Osteocyte (in vitro differentiated cells): Measurements from ENCODE around the gene DNAJC1. TPM values are rescaled to one million over a fixed set of nuclear protein-coding genes. Genes with fewer than 3 reads are reported as not detected.
"Not testable (repeated sequence)": the region's sequence is repeated elsewhere in the genome, so short reads cannot be mapped to it uniquely, and the experiment has no call there.

ENCODE experiments used
- DNase-seq: peaks from one replicate; pipeline ENCODE4 v3.0.0; 2021; ENCODE audit warnings: mixed read lengths; ENCODE audit not compliant: unreplicated experiment; ENCODE audit errors: extremely low spot score
- H3K27ac Mint-ChIP-seq: one replicate; pipeline ENCODE4 v1.8.0; 2021; ENCODE audit warnings: mild to moderate bottlenecking, mixed read lengths; ENCODE audit not compliant: unreplicated experiment
- H3K27me3 Mint-ChIP-seq: one replicate; pipeline ENCODE4 v1.8.0; 2021; ENCODE audit warnings: mixed read lengths; ENCODE audit not compliant: unreplicated experiment
- H3K36me3 Mint-ChIP-seq: one replicate; pipeline ENCODE4 v1.8.0; 2021; ENCODE audit warnings: mixed read lengths; ENCODE audit not compliant: unreplicated experiment
- H3K4me1 Mint-ChIP-seq: one replicate; pipeline ENCODE4 v1.8.0; 2021; ENCODE audit warnings: mixed read lengths; ENCODE audit not compliant: unreplicated experiment
- H3K4me3 Mint-ChIP-seq: one replicate; pipeline ENCODE4 v1.8.0; 2021; ENCODE audit warnings: mild to moderate bottlenecking, moderate library complexity, mixed read lengths; ENCODE audit not compliant: unreplicated experiment
- H3K9me3 Mint-ChIP-seq: one replicate; pipeline ENCODE4 v1.8.0; 2021; ENCODE audit warnings: mixed read lengths; ENCODE audit not compliant: unreplicated experiment
- total RNA-seq: library from RNA; stranded (reverse); gene quantifications from 2 replicates; pipeline ENCODE4 v1.2.1, GENCODE V29; 2021
- TF ChIP-seq, protein P1 (sequence below): fragments of 200-600 bp; sonication (generic); IDR thresholded peaks from 2 replicates; pipeline ENCODE4 v1.5.0; 2021; ENCODE audit warnings: antibody characterized with exemption, mild to moderate bottlenecking, moderate library complexity

DNAJC1 gene
- total RNA-seq, 1 donor from 2014 or later, result 38.4 TPM

DNA sequence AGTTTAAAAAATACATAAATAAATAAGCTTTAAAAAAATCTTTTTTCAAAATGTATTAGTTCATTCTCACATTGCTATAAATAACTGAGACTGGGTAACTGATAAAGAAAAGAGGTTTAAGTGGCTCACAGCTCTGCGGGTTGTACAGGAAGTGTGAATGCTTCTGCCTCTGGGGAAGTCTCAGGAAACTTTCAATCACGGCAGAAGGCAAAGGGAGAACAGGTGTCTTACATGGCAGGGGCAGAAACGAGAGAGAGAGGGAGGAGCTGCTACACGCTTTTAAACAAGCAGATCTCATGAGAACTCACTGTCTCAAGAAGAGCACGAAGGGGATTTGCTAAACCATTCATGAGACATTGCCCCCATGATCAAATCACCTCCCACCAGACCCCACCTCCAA, 114.6 kb downstream of the DNAJC1 start:
- Mint-ChIP-seq H3K4me3 (no peak overlapping the region), H3K27ac (no peak overlapping the region), H3K27me3 (no peaks in the 10 kb centered on the region), H3K9me3 (peaks cover 51% of the 10 kb centered on the region), H3K36me3 (peaks cover 46% of the 10 kb centered on the region), H3K4me1 (peaks cover 1% of the 10 kb centered on the region)
- no peak for DNase-seq
- TF ChIP-seq, protein P1, sequence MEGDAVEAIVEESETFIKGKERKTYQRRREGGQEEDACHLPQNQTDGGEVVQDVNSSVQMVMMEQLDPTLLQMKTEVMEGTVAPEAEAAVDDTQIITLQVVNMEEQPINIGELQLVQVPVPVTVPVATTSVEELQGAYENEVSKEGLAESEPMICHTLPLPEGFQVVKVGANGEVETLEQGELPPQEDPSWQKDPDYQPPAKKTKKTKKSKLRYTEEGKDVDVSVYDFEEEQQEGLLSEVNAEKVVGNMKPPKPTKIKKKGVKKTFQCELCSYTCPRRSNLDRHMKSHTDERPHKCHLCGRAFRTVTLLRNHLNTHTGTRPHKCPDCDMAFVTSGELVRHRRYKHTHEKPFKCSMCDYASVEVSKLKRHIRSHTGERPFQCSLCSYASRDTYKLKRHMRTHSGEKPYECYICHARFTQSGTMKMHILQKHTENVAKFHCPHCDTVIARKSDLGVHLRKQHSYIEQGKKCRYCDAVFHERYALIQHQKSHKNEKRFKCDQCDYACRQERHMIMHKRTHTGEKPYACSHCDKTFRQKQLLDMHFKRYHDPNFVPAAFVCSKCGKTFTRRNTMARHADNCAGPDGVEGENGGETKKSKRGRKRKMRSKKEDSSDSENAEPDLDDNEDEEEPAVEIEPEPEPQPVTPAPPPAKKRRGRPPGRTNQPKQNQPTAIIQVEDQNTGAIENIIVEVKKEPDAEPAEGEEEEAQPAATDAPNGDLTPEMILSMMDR, result no peak

DNA sequence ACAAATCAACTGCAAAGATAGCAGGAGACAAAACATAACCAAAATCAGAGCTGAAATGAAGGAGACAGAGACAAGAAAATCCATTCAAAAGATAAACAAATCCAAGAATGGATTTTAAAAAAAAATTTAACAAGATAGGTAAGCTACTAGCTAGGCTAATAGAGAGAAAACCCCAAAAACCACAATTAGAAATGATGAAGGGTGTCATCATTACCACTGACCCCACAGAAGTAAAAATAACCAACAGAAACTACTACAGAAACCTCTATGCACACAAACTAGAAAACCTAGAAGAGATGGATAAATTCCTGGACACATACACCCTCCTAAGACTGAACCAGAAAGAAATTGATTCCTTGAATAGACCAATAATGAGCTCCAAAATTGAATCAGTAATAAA, 117.6 kb downstream of the DNAJC1 start:
- TF ChIP-seq, protein P1, result no peak
- H3K27ac Mint-ChIP-seq, result no peak overlapping the region
- H3K27me3 Mint-ChIP-seq, result no peaks in the 10 kb centered on the region
- H3K9me3 Mint-ChIP-seq, result peaks cover 36% of the 10 kb centered on the region
- H3K4me1 Mint-ChIP-seq, result peaks cover 1% of the 10 kb centered on the region
- DNase-seq, result no peak
- H3K4me3 Mint-ChIP-seq, result no peak overlapping the region
- peaks cover 38% of the 10 kb centered on the region for H3K36me3 Mint-ChIP-seq

DNA sequence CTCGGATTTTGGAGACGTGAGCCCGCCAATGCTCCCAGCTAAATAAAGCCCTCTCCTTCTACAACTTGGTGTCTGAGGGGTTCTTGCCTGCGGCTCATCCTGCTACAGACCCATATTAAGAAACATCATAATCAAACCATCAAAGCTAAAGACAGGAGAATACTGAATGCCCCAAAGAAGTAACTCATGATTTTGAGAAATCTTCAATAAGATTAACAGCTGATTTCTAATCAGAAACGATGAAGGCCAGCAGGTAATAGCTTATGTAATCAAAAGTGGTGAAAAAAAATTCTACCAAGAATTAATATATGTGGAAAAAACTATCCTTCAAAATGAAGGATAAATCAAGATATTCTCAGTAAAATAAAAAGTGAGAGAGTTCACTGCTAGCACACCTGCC, 130.3 kb downstream of the DNAJC1 start:
- Mint-ChIP-seq H3K9me3 (peaks cover 17% of the 10 kb centered on the region), H3K4me1 (no peaks in the 10 kb centered on the region), H3K27me3 (no peaks in the 10 kb centered on the region), H3K4me3 (no peak overlapping the region), H3K36me3 (peaks cover 33% of the 10 kb centered on the region), H3K27ac (no peak overlapping the region)
- TF ChIP-seq, protein P1, result no peak
- DNase-seq, result no peak

DNA sequence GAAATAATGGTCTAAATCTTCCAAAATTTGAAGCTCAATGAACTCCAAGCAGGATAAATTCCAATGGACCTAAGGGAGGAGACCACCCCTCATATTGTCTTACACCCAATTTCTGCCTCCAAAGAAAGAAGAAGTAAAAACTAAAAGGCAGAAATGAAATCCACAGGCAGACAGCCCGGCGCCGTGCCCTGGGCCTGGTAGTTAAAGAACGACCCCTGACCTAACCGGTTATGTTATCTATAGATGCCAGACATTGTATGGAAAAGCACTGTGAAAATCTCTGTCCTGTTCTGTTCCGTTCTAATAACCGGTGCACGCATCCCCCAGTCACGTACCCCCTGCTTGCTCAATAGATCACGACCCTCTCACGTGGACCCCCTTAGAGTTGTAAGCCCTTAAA, 130.8 kb downstream of the DNAJC1 start:
- not testable (repeated sequence) for H3K4me1 Mint-ChIP-seq, H3K27me3 Mint-ChIP-seq, DNase-seq, H3K4me3 Mint-ChIP-seq, H3K27ac Mint-ChIP-seq
- peaks cover 17% of the 10 kb centered on the region for H3K9me3 Mint-ChIP-seq
- peaks cover 33% of the 10 kb centered on the region for H3K36me3 Mint-ChIP-seq

DNA sequence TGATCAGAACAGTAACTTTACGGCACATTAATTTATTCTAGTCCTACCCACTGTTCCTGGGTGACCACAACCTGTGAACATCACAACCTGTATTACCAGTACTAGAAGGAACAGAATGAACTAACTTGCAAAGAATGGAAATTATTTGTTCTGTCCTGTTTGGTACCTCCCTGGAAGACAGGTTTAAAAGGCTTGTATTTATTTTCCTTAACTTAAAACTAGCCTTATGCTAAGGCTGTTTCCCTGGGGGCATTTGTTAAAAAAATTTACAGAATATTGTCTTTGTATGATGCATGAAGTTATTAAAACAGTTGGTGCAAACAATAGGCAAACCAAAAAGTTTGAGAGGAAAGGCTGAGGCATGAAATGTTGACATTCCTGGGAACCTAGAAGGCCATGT, 132.7 kb downstream of the DNAJC1 start:
- Mint-ChIP-seq H3K36me3 (peaks cover 40% of the 10 kb centered on the region), H3K4me3 (no peak overlapping the region), H3K27me3 (no peaks in the 10 kb centered on the region), H3K4me1 (no peaks in the 10 kb centered on the region), H3K27ac (no peak overlapping the region), H3K9me3 (peaks cover 28% of the 10 kb centered on the region)
- no peak for DNase-seq
- TF ChIP-seq, protein P1, result no peak

DNA sequence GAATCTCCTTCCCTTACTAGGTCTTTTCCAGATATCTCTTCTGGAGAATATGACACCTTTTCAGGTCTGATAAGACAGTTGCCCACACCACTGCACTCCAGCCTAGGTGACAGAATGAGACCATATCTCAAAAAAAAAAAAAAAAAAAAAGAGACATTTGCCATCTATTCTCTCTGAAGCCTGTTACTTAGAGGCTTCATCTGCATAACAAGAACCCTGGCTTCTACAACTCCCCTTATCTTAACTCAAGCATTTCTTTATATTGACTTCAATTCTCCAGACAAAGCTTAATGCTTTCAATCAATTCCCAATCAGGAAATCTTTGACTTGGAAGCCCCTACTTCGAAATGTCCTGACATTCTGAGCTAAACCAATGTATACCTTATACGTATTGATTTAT, 134.4 kb downstream of the DNAJC1 start:
- not testable (repeated sequence) for H3K27ac Mint-ChIP-seq, H3K4me3 Mint-ChIP-seq, DNase-seq, H3K27me3 Mint-ChIP-seq, H3K4me1 Mint-ChIP-seq
- Mint-ChIP-seq H3K9me3 (peaks cover 32% of the 10 kb centered on the region), H3K36me3 (peaks cover 36% of the 10 kb centered on the region)
